ENCODE data around the gene DGKA.

The DGKA gene

GRCh38 chr12:55931317-55931779 is 386 bp downstream of the DGKA start:
- H3K27ac ChIP-seq = peak overlapping the region; percentile 99
- no peak for DNase-seq (ENCODE audit: low read depth, low spot score)

- no peak for DNase-seq (ENCODE audit: low read depth, low spot score)
- H3K27ac ChIP-seq = peak overlapping the region; percentile 99
These were observed 1.0 kb downstream of the DGKA start for GRCh38 chr12:55931780-55932550.

GRCh38 chr12:55932551-55932910 is 1.6 kb downstream of the DGKA start:
- peak overlapping the region; percentile 99 for H3K27ac ChIP-seq
- no peak for DNase-seq (ENCODE audit: low read depth, low spot score)

GRCh38 chr12:55933169-55933798 is 2.3 kb downstream of the DGKA start:
- peak; percentile 88 for DNase-seq (ENCODE audit: low read depth, low spot score)
- peak overlapping the region; percentile 99 for H3K27ac ChIP-seq

GRCh38 chr12:55933799-55934742 is 3.1 kb downstream of the DGKA start:
- peak overlapping the region; percentile 99 for H3K27ac ChIP-seq
- DNase-seq (ENCODE audit: low read depth, low spot score) = no peak

GRCh38 chr12:55934773-55935172 is 3.8 kb downstream of the DGKA start:
- peak overlapping the region; percentile 99 for H3K27ac ChIP-seq
- DNase-seq (ENCODE audit: low read depth, low spot score) = no peak

- H3K27ac ChIP-seq = peak overlapping the region; percentile 99
These were observed 4.8 kb downstream of the DGKA start for GRCh38 chr12:55935738-55936151.

GRCh38 chr12:55937981-55938380 is 7.0 kb downstream of the DGKA start:
- DNase-seq (ENCODE audit: low read depth, low spot score) = no peak
- peak overlapping the region; percentile 99 for H3K27ac ChIP-seq

More at GRCh38 chr12:55935738-55936151, 4.8 kb downstream of the DGKA start:
- no peak for DNase-seq (ENCODE audit: low read depth, low spot score)

- peak overlapping the region; percentile 99 for H3K27ac ChIP-seq
These were observed 8.0 kb downstream of the DGKA start for GRCh38 chr12:55938826-55939501.

GRCh38 chr12:55940065-55940732 is 9.2 kb downstream of the DGKA start:
- H3K27ac ChIP-seq = peak overlapping the region; percentile 99
- DNase-seq (ENCODE audit: low read depth, low spot score) = no peak

More at GRCh38 chr12:55938826-55939501, 8.0 kb downstream of the DGKA start:
- no peak for DNase-seq (ENCODE audit: low read depth, low spot score)

GRCh38 chr12:55942055-55942454 is 11.1 kb downstream of the DGKA start:
- peak overlapping the region; percentile 23 for H3K27ac ChIP-seq

GRCh38 chr12:55942577-55943136 is 11.7 kb downstream of the DGKA start:
- no peak for DNase-seq (ENCODE audit: low read depth, low spot score)
- H3K27ac ChIP-seq = peak overlapping the region; percentile 23

More at GRCh38 chr12:55942055-55942454, 11.1 kb downstream of the DGKA start:
- DNase-seq (ENCODE audit: low read depth, low spot score) = no peak

- no peak for DNase-seq (ENCODE audit: low read depth, low spot score)
- H3K27ac ChIP-seq = no peak overlapping the region
These were observed 15.6 kb downstream of the DGKA start for GRCh38 chr12:55946553-55946952.

GRCh38 chr12:55955344-55955743 is 24.4 kb downstream of the DGKA start:
- H3K27ac ChIP-seq = peak overlapping the region; percentile 56
- DNase-seq (ENCODE audit: low read depth, low spot score) = no peak

GRCh38 chr12:55955800-55956508 is 25.0 kb downstream of the DGKA start:
- peak overlapping the region; percentile 56 for H3K27ac ChIP-seq
- DNase-seq (ENCODE audit: low read depth, low spot score) = peak; percentile 73

- H3K27ac ChIP-seq = peak overlapping the region; percentile 56
- DNase-seq (ENCODE audit: low read depth, low spot score) = no peak
These were observed 26.3 kb downstream of the DGKA start for GRCh38 chr12:55957106-55957859.

- DNase-seq (ENCODE audit: low read depth, low spot score) = no peak
- H3K27ac ChIP-seq = no peak overlapping the region
These were observed 32.8 kb downstream of the DGKA start for GRCh38 chr12:55963760-55964159.

GRCh38 chr12:55965240-55965639 is 34.3 kb downstream of the DGKA start:
- no peak overlapping the region for H3K27ac ChIP-seq
- DNase-seq (ENCODE audit: low read depth, low spot score) = no peak
